Spinal cord (tissue), 10 donors: ENCODE results near the gene MRC1. TPM values are rescaled to one million over a fixed set of nuclear protein-coding genes. Genes with fewer than 3 reads are reported as not detected.

Experiments used
- DNase-seq, 6 donors: peaks; one replicate each; pipeline versions ENCODE4 v3.0.0 to v3.0.0-alpha.2; 2013 to 2015; ENCODE audit warnings: low spot score in 6 of 6, low read depth in 4 of 6
- H3K27ac ChIP-seq: one replicate; pipeline ENCODE4 v1.5.1; 2013; ENCODE audit warnings: low read depth, low read length, control low read depth
- H3K27me3 ChIP-seq: one replicate; pipeline ENCODE4 v1.6.1; 2013; ENCODE audit warnings: low read length; ENCODE audit not compliant: control insufficient read depth, insufficient read depth
- H3K36me3 ChIP-seq: one replicate; pipeline ENCODE4 v1.6.1; 2013; ENCODE audit warnings: low read length; ENCODE audit not compliant: control insufficient read depth, insufficient read depth
- H3K4me1 ChIP-seq: one replicate; pipeline ENCODE4 v1.6.1; 2013; ENCODE audit warnings: low read length; ENCODE audit not compliant: control insufficient read depth, insufficient read depth
- H3K4me3 ChIP-seq: one replicate; pipeline ENCODE4 v1.5.1; 2013; ENCODE audit warnings: low read depth, low read length, control low read depth
- H3K9me3 ChIP-seq: one replicate; pipeline ENCODE4 v1.6.1; 2013; ENCODE audit warnings: low read length; ENCODE audit not compliant: control insufficient read depth, insufficient read depth
- WGBS: methylation state at CpG from one replicate; pipeline ENCODE4 v1.1.5; 2013; ENCODE audit warnings: missing lambda C conversion rate; ENCODE audit not compliant: insufficient coverage; 5-methylcytosine and 5-hydroxymethylcytosine counted together
- polyA plus RNA-seq, 2 donors: library from polyadenylated mRNA; unstranded; fragments of 120-200 nt; gene quantifications; one replicate each; pipeline ENCODE4 v1.2.1, GENCODE V29; 2013; ENCODE audit not compliant: insufficient read length in 2 of 2
- total RNA-seq, 2 donors: library from RNA; depleted of rRNA in 1 of 2; stranded (reverse); fragments of 120-200 nt in 1 of 2; fragments of >200 nt in 1 of 2; gene quantifications; one replicate each; pipeline versions ENCODE4 v1.2.3 to v1.2.4, GENCODE V29; 2013 to 2014
- donor health status: healthy.

Gene MRC1
- total and polyA plus RNA-seq, 4 donors: 2.4 to 23.1 (median 8.2) TPM

GRCh38 chr10:17814973-17815372, 5.8 kb downstream of the MRC1 start:
- no peak overlapping the region for H3K27ac ChIP-seq
- 94% methylated on average over 3 of the region's 5 CpGs for WGBS
- no peaks in the 10 kb centered on the region for H3K27me3 ChIP-seq
- H3K36me3 ChIP-seq: no peaks in the 10 kb centered on the region
- DNase-seq: no peak
- no peaks in the 10 kb centered on the region for H3K9me3 ChIP-seq
- H3K4me1 ChIP-seq: no peaks in the 10 kb centered on the region
- no peak overlapping the region for H3K4me3 ChIP-seq

GRCh38 chr10:17816199-17816598, 7.1 kb downstream of the MRC1 start:
- DNase-seq: no peak
- Histone ChIP-seq H3K4me3 (no peak overlapping the region), H3K27ac (no peak overlapping the region), H3K9me3 (no peaks in the 10 kb centered on the region), H3K36me3 (no peaks in the 10 kb centered on the region), H3K27me3 (no peaks in the 10 kb centered on the region), H3K4me1 (no peaks in the 10 kb centered on the region)
- 95% methylated on average over 7 of the region's 7 CpGs for WGBS

GRCh38 chr10:17817316-17817715, 8.2 kb downstream of the MRC1 start:
- H3K4me1 ChIP-seq: no peaks in the 10 kb centered on the region
- H3K27ac ChIP-seq: no peak overlapping the region
- H3K36me3 ChIP-seq: no peaks in the 10 kb centered on the region
- H3K9me3 ChIP-seq: no peaks in the 10 kb centered on the region
- H3K27me3 ChIP-seq: no peaks in the 10 kb centered on the region
- WGBS: 71% methylated on average over 1 of the region's 1 CpG
- no peak for DNase-seq
- H3K4me3 ChIP-seq: no peak overlapping the region

GRCh38 chr10:17817790-17818189, 8.6 kb downstream of the MRC1 start:
- no peak overlapping the region for H3K27ac ChIP-seq
- WGBS: no CpG with 5 or more reads among the region's 3 CpGs
- peak in 1 of 6 donors; percentile 25 for DNase-seq
- no peaks in the 10 kb centered on the region for H3K9me3 ChIP-seq
- no peaks in the 10 kb centered on the region for H3K36me3 ChIP-seq
- no peaks in the 10 kb centered on the region for H3K27me3 ChIP-seq
- no peaks in the 10 kb centered on the region for H3K4me1 ChIP-seq
- H3K4me3 ChIP-seq: no peak overlapping the region

- Histone ChIP-seq H3K9me3 (no peaks in the 10 kb centered on the region), H3K27me3 (no peaks in the 10 kb centered on the region), H3K27ac (no peak overlapping the region), H3K36me3 (no peaks in the 10 kb centered on the region), H3K4me3 (no peak overlapping the region), H3K4me1 (no peaks in the 10 kb centered on the region)
- no peak for DNase-seq
- WGBS: no CpG with 5 or more reads among the region's 7 CpGs
Observed at GRCh38 chr10:17819836-17820235, 10.7 kb downstream of the MRC1 start.

GRCh38 chr10:17820943-17821342, 11.8 kb downstream of the MRC1 start:
- WGBS: 100% methylated on average over 1 of the region's 3 CpGs
- no peaks in the 10 kb centered on the region for H3K9me3 ChIP-seq
- DNase-seq: no peak
- no peaks in the 10 kb centered on the region for H3K36me3 ChIP-seq
- no peaks in the 10 kb centered on the region for H3K4me1 ChIP-seq
- H3K27ac ChIP-seq: no peak overlapping the region
- H3K27me3 ChIP-seq: no peaks in the 10 kb centered on the region
- H3K4me3 ChIP-seq: no peak overlapping the region

GRCh38 chr10:17821893-17822292, 12.7 kb downstream of the MRC1 start:
- no peaks in the 10 kb centered on the region for H3K9me3 ChIP-seq
- no peaks in the 10 kb centered on the region for H3K36me3 ChIP-seq
- no peaks in the 10 kb centered on the region for H3K4me1 ChIP-seq
- H3K27me3 ChIP-seq: no peaks in the 10 kb centered on the region
- H3K27ac ChIP-seq: no peak overlapping the region
- no CpG with 5 or more reads among the region's 1 CpG for WGBS
- H3K4me3 ChIP-seq: no peak overlapping the region
- DNase-seq: no peak

- no peak for DNase-seq
- WGBS: no CpG with 5 or more reads among the region's 1 CpG
Observed at GRCh38 chr10:17831341-17831740, 22.2 kb downstream of the MRC1 start.

GRCh38 chr10:17831896-17832295, 22.7 kb downstream of the MRC1 start:
- 83% methylated on average over 3 of the region's 6 CpGs for WGBS
- no peak overlapping the region for H3K4me3 ChIP-seq
- no peaks in the 10 kb centered on the region for H3K4me1 ChIP-seq
- DNase-seq: no peak
- H3K36me3 ChIP-seq: no peaks in the 10 kb centered on the region
- no peak overlapping the region for H3K27ac ChIP-seq
- H3K27me3 ChIP-seq: no peaks in the 10 kb centered on the region
- H3K9me3 ChIP-seq: no peaks in the 10 kb centered on the region

More at GRCh38 chr10:17831341-17831740, 22.2 kb downstream of the MRC1 start:
- Histone ChIP-seq H3K36me3 (no peaks in the 10 kb centered on the region), H3K4me1 (no peaks in the 10 kb centered on the region), H3K4me3 (no peak overlapping the region), H3K27me3 (no peaks in the 10 kb centered on the region), H3K9me3 (no peaks in the 10 kb centered on the region), H3K27ac (no peak overlapping the region)

- H3K27ac ChIP-seq: no peak overlapping the region
Observed at GRCh38 chr10:17833656-17834055, 24.5 kb downstream of the MRC1 start.

More at GRCh38 chr10:17833656-17834055, 24.5 kb downstream of the MRC1 start:
- no peak for DNase-seq
- H3K4me1 ChIP-seq: no peaks in the 10 kb centered on the region
- no peaks in the 10 kb centered on the region for H3K9me3 ChIP-seq
- no peak overlapping the region for H3K4me3 ChIP-seq
- no peaks in the 10 kb centered on the region for H3K27me3 ChIP-seq
- 100% methylated on average over 3 of the region's 6 CpGs for WGBS
- no peaks in the 10 kb centered on the region for H3K36me3 ChIP-seq
